HCT116 (cell line): ENCODE data around the gene BPIFB3. TPM values are rescaled to one million over a fixed set of nuclear protein-coding genes. Genes with fewer than 3 reads are reported as not detected.

Source experiments
- ATAC-seq: fragments of 200-7000 bp; cut with Tn5 transposase; 2 replicates; pipeline ENCODE4 v1.9.1; 2020; ENCODE audit warnings: mild to moderate bottlenecking, moderate library complexity
- BruUV-seq: library from RNA; stranded (reverse); fragments of 400-500 nt; replicated peaks from 2 replicates; lab custom pipeline; 2021; lab: Mats Ljungman, UMichigan
- CTCF ChIA-PET: fragments of 300-600 bp; sonication (Branson Sonifier 250); formaldehyde crosslinking; loops from one replicate; lab custom pipeline; 2021; ENCODE audit warnings: antibody characterized with exemption; lab: Charles Lee
- POLR2A ChIA-PET: fragments of 300-600, 350-600 bp; sonication (Branson Sonifier 250); formaldehyde crosslinking; loops from one replicate; lab custom pipeline; 2021; ENCODE audit warnings: antibody characterized with exemption; lab: Charles Lee
- RAD21 ChIA-PET, 2 experiments: fragments of 300-600 bp; sonication (Branson Sonifier 250); formaldehyde crosslinking; loops; one replicate each; lab custom pipeline; 2023; ENCODE audit warnings: low total read pairs in 2 of 2; ENCODE audit not compliant: uncharacterized antibody in 2 of 2, unreplicated experiment in 2 of 2, low non-redundant PET in 1 of 2; lab: Charles Lee
- DNase-seq: peaks from one replicate; pipeline ENCODE4 v3.0.0-alpha.2; 2010; ENCODE audit warnings: low read depth, low spot score
- H2AFZ ChIP-seq: fragments of 200-600 bp; shearing (Covaris generic), sonication (generic); 2 replicates; pipeline ENCODE4 v1.6.1; 2017; ENCODE audit warnings: low read depth, mixed run types, mixed read lengths, antibody characterized with exemption, low read length; ENCODE audit not compliant: poor library complexity, severe bottlenecking
- H3K27ac ChIP-seq: 2 replicates; pipeline ENCODE4 v1.5.1; 2012; ENCODE audit warnings: low read depth, low read length
- H3K27me3 ChIP-seq: fragments of 200-600 bp; sonication (generic); 2 replicates; pipeline ENCODE4 v1.6.1; 2016; ENCODE audit warnings: mixed run types, low read length, mixed read lengths; ENCODE audit not compliant: insufficient read depth
- H3K36me3 ChIP-seq, 2 experiments: fragments of 200-500 bp in 1 of 2; fragments of 200-600 bp in 1 of 2; sonication (Bioruptor generic) in 1 of 2; sonication (generic) in 1 of 2; 2 replicates each; pipeline versions ENCODE4 v1.5.1 to v1.6.1; 2014 to 2016; ENCODE audit warnings: low read length in 2 of 2, inconsistent platforms in 1 of 2, mixed read lengths in 1 of 2, mixed run types in 1 of 2; ENCODE audit not compliant: insufficient read depth in 2 of 2, control insufficient read depth in 1 of 2
- H3K4me1 ChIP-seq, 2 experiments: fragments of 200-600 bp in 1 of 2; sonication (generic) in 1 of 2; 2 replicates each; pipeline versions ENCODE4 v1.5.1 to v1.6.1; 2012 to 2017; ENCODE audit warnings: low read length in 2 of 2, inconsistent platforms in 1 of 2, mild to moderate bottlenecking in 1 of 2, mixed read lengths in 1 of 2, mixed run types in 1 of 2, moderate library complexity in 1 of 2; ENCODE audit not compliant: insufficient read depth in 2 of 2, control insufficient read depth in 1 of 2
- H3K4me2 ChIP-seq: fragments of 200-600 bp; sonication (generic); 2 replicates; pipeline ENCODE4 v1.6.1; 2017; ENCODE audit warnings: mixed run types, low read length, mixed read lengths
- H3K4me3 ChIP-seq, 2 experiments: fragments of 200-600 bp in 1 of 2; sonication (generic) in 1 of 2; replicated peaks in 1 of 2; 2 replicates each; pipeline ENCODE4 v1.5.1; 2011 to 2016; ENCODE audit warnings: low read length in 2 of 2, control low read depth in 1 of 2, low read depth in 1 of 2, mild to moderate bottlenecking in 1 of 2, mixed read lengths in 1 of 2, mixed run types in 1 of 2
- H3K79me2 ChIP-seq: fragments of 200-600 bp; sonication (generic); 2 replicates; pipeline ENCODE4 v1.6.1; 2017; ENCODE audit warnings: mild to moderate bottlenecking, mixed run types, low read length, moderate library complexity, mixed read lengths; ENCODE audit not compliant: insufficient read depth
- H3K9ac ChIP-seq: fragments of 200-600 bp; sonication (generic); 2 replicates; pipeline ENCODE4 v1.6.1; 2016; ENCODE audit warnings: low read length, mixed read lengths
- H3K9me2 ChIP-seq: fragments of 200-600 bp; sonication (generic), shearing (Covaris generic); 2 replicates; pipeline ENCODE4 v1.6.1; 2017; ENCODE audit warnings: mixed run types, mild to moderate bottlenecking, moderate library complexity; ENCODE audit not compliant: insufficient read depth
- H3K9me3 ChIP-seq, 2 experiments: fragments of 200-500 bp in 1 of 2; fragments of 200-600 bp in 1 of 2; sonication (Bioruptor generic) in 1 of 2; sonication (generic) in 1 of 2; 2 replicates each; pipeline ENCODE4 v1.6.1; 2014 to 2017; ENCODE audit warnings: low read length in 2 of 2, mixed read lengths in 2 of 2, inconsistent platforms in 1 of 2, low read depth in 1 of 2, mild to moderate bottlenecking in 1 of 2, mixed run types in 1 of 2, moderate library complexity in 1 of 2; ENCODE audit not compliant: control insufficient read depth in 1 of 2, insufficient read depth in 1 of 2
- H4K20me1 ChIP-seq: fragments of 200-600 bp; sonication (generic), shearing (Covaris generic); 2 replicates; pipeline ENCODE4 v1.6.1; 2017; ENCODE audit warnings: mixed run types, mild to moderate bottlenecking, moderate library complexity; ENCODE audit not compliant: insufficient read depth
- CEBPB ChIP-seq: IDR thresholded peaks from 2 replicates; pipeline ENCODE4 v1.6.1; 2012; ENCODE audit warnings: low read depth
- CTCF ChIP-seq, 3 experiments: fragments of 200-600 bp in 1 of 3; sonication (generic) in 1 of 3; IDR thresholded peaks in 2 of 3; conservative IDR thresholded peaks in 1 of 3; 2 replicates each; pipeline ENCODE4 v1.5.1; 2012 to 2017; ENCODE audit warnings: low read depth in 2 of 3, low read length in 2 of 3, antibody characterized with exemption in 1 of 3, borderline replicate concordance in 1 of 3, control low read depth in 1 of 3, mild to moderate bottlenecking in 1 of 3, mixed read lengths in 1 of 3, mixed run types in 1 of 3, moderate library complexity in 1 of 3; ENCODE audit not compliant: insufficient read depth in 1 of 3
- JUND ChIP-seq: IDR thresholded peaks from 2 replicates; pipeline ENCODE4 v1.6.1; 2012
- POLR2A ChIP-seq: IDR thresholded peaks from 2 replicates; pipeline ENCODE4 v1.7.0; 2011; ENCODE audit warnings: borderline replicate concordance; ENCODE audit not compliant: insufficient read depth, insufficient read length; ENCODE audit errors: extremely low read depth
- POLR2AphosphoS5 ChIP-seq: IDR thresholded peaks from 2 replicates; pipeline ENCODE4 v1.6.1; 2011; ENCODE audit warnings: mild to moderate bottlenecking, low read depth, low read length, moderate library complexity
- RAD21 ChIP-seq: IDR thresholded peaks from 2 replicates; pipeline ENCODE4 v1.6.1; 2012; ENCODE audit warnings: low read depth, mild to moderate bottlenecking
- SIN3A ChIP-seq: IDR thresholded peaks from 2 replicates; pipeline ENCODE4 v1.6.1; 2012; ENCODE audit warnings: low read depth
- SP1 ChIP-seq: IDR thresholded peaks from 2 replicates; pipeline ENCODE4 v1.6.1; 2012; ENCODE audit warnings: low read depth
- SRF ChIP-seq: IDR thresholded peaks from 2 replicates; pipeline ENCODE4 v1.6.1; 2012; ENCODE audit warnings: low read depth
- YY1 ChIP-seq: IDR thresholded peaks from 2 replicates; pipeline ENCODE4 v1.6.1; 2011; ENCODE audit warnings: low read length, low read depth, moderate library complexity, mild to moderate bottlenecking; ENCODE audit not compliant: insufficient replicate concordance; ENCODE audit errors: extremely low read depth
- ZFX ChIP-seq: fragments of 450-650 bp; IDR thresholded peaks from 2 replicates; pipeline ENCODE4 v1.6.1; 2017
- ZNF274 ChIP-seq: fragments of 200-500 bp; sonication (Bioruptor generic); IDR thresholded peaks from 2 replicates; pipeline ENCODE4 v1.6.1; 2014; ENCODE audit warnings: mild to moderate bottlenecking, low read depth, low read length, inconsistent platforms
- intact Hi-C: fragments of 100-400 bp; cut with micrococcal nuclease; formaldehyde crosslinking; loops from 2 replicates; pipeline ENCODE4 v1.10.0; 2022
- total RNA-seq: library from RNA; stranded (reverse); gene quantifications from one replicate; pipeline ENCODE4 v1.2.1, GENCODE V29; 2021; ENCODE audit not compliant: unreplicated experiment
- TF ChIP-seq, protein P1 (sequence below): IDR thresholded peaks from 2 replicates; pipeline ENCODE4 v1.6.1; 2012

Gene BPIFB3
- total RNA-seq, 1 experiment from 2014 or later = not detected

- Histone ChIP-seq H3K9me3 (no peaks in the 10 kb centered on the region), H2AFZ (no peak overlapping the region), H3K4me2 (no peak overlapping the region), H3K27me3 (peaks cover 13% of the 10 kb centered on the region; the same call in 1 of the 2 replicates), H3K9me2 (no peaks in the 10 kb centered on the region), H3K4me1 (no peaks in the 10 kb centered on the region), H3K9ac (no peak overlapping the region), H3K27ac (no peak overlapping the region), H3K79me2 (no peaks in the 10 kb centered on the region), H4K20me1 (no peaks in the 10 kb centered on the region), H3K36me3 (no peaks in the 10 kb centered on the region), H3K4me3 (no peak overlapping the region)
- POLR2A ChIA-PET = no interaction called here
- DNase-seq (no peak), ATAC-seq (no peak)
- no TSS peak for BruUV-seq
- TF ChIP-seq SP1 = no peak
- TF ChIP-seq RAD21 = no peak
- TF ChIP-seq CTCF (IDR thresholded peaks at IDR 0.05 in 2 of 3, conservative IDR thresholded peaks at IDR 0.05 in 1 of 3; ENCODE audit: borderline replicate concordance in 1 of 3, insufficient read depth in 1 of 3, low read depth in 2 of 3, low read length in 2 of 3) = no peak
- TF ChIP-seq JUND = no peak
- no peak for TF ChIP-seq CEBPB
- TF ChIP-seq, protein P1, sequence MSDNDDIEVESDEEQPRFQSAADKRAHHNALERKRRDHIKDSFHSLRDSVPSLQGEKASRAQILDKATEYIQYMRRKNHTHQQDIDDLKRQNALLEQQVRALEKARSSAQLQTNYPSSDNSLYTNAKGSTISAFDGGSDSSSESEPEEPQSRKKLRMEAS = no peak
- no peak for TF ChIP-seq SRF
- TF ChIP-seq POLR2A = no peak
- no peak for TF ChIP-seq YY1
- TF ChIP-seq ZNF274 = no peak
- TF ChIP-seq POLR2AphosphoS5 = no peak
- TF ChIP-seq ZFX = no peak
- no peak for TF ChIP-seq SIN3A
- intact Hi-C loops = no loop called here
- RAD21 ChIA-PET = no interaction called here
- CTCF ChIA-PET = no interaction called here
These were observed 39.2 kb upstream of the BPIFB3 start for GRCh38 chr20:33014336-33015113.
